NCI-H2029 (cell line): ENCODE results near the gene ERCC3.

Source experiments
- DNase-seq: peaks from one replicate; lab custom pipeline; 2025; lab: John Stamatoyannopoulos, UW

Gene ERCC3

DNA sequence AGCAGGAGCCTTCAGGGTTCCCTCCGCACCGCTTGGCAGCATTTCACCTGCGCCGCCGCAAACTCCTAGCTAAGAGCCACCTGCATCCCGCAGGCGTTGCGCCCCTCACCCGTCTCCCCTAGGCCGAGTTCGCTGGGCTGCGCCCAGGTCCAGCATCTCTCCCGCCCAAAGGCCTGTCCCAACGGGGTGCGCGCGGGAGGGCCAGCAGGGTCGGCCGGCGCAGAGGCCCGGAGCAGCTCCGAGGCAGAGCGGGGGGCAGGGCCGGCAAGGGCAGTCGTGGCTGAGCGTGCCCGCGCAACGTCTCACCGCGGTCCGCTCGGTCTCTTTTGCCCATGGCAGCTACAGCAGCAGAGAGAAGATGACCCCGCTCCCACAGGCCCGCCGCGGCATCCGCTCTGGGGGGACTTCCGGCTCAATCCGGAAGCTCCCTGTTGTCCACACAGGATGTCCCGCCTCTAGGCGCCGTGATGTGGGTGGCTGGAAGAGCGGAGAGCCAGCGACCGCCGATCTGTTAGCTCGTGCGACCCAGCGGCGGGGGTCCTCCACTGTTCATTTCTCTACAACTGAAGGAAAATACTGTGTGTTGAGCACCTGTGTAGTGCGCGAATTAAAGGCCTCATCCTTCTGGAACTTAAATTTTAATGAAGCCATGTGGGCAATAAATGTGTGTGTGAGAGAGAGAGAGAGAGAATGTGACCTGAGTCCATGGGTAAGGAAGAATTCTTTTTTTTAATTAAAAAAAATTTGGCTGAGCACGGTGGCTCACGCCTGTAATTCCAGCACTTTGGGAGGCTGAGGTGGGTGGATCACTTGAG, at the start of gene ERCC3:
Gene ERCC3 (minus strand): TSS at position 397 of the 815 bp plus-strand sequence. CDS start 63 bp downstream, at position 334.
- peak; percentile 79 for DNase-seq

DNA sequence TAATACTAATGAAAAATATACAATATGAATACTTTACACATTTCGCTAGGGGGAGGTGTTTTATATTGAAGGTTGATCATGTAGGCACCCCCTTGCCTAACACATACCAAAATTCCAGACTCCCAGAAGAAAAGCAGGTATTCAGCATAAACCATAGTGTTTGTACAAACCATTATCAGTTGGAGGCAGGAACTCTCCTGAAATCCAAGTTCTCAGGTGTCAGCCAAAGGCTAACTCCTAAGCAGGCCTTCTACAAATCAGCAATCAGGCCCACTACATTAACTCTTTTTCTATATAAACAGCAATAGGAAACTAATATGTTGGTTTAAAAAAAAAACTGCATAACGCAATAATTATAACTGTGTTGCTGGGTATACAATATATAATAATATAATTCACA, 49.3 kb upstream of the ERCC3 start:
- DNase-seq = no peak

DNA sequence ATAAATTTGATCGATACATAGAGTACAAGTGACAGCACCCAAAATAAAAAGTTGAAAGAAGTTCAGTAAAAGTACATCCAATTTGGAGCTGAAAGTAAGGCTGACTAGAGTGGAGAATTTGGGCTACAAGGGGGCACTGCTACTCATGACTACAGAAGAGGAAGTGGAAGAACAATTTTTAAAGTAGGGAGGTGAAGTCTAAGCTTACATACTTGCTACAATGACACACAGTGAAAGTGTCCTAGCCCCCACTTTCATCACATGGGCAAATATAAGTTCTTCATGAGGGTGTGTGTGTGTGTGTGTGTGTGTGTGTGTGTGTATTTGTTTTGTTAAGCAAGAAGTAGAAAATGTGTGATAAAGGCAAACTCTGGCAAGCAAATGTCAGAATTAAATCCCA, 48.2 kb upstream of the ERCC3 start:
- no peak for DNase-seq

DNA sequence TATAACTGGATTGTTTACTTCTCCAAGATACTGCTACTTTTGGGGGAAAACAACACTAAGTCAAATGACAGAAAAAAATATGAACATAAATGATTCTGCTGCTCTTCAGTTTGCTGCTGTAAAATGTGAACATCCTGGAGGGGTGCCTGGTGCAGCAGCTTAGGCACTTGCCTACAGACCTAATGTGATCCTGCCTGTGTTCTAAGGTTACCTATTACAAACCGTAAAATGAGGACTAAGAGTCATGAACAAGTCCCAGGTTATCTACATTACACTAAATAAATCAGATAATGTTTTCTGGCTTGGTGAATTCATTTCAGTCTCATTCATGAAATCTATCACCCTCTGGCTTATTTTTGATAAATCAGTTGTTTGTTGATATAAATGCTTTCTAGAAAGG, 38.4 kb upstream of the ERCC3 start:
- no peak for DNase-seq

DNA sequence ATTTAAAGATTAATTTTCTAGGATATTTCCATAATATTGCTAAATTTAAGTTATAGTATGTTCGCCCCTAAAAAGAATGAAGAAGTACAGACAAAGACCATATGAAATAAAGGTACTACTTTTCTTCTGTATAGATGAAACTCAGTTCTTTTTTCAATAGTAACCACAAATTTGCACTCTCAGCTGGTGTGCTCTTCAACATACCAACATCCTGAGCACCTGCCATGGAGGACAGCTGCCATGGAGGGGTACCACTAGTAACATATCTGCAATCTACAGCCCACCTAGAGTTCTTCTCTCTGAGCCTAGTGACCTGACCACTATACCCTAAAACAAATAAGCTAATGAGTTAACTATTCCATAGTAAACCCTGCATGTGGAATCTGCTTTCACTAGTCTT, 36.8 kb upstream of the ERCC3 start:
- no peak for DNase-seq

DNA sequence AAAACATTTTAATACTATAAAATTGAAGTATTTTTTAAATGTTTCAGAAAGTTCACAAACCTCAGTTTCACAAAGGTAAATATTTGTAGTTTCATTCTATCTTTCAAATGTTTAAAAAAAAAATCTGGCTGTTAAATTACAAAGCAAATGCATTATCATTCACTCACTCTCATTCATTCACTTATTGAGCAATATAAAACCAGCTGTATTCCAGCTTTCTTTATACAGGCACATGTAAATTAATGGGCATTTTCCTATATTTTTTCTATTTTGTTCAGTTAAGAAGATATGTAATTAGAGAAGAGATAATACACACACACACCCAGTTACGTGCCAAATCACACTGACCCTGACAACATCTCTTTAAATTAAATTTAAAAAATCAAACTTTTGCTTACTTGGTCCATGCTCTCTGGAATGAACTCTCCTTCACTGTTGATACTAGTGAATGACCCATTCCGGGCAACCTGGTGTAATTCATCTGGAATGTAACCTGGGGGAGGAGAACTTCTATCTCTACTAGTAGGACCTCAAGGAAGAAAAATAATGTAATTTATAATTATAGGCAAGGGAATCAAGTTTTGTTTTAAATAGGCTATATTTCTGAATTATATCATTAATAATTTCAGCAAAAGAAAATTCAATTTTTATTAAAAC, 32.5 kb upstream of the ERCC3 start:
- no peak for DNase-seq

DNA sequence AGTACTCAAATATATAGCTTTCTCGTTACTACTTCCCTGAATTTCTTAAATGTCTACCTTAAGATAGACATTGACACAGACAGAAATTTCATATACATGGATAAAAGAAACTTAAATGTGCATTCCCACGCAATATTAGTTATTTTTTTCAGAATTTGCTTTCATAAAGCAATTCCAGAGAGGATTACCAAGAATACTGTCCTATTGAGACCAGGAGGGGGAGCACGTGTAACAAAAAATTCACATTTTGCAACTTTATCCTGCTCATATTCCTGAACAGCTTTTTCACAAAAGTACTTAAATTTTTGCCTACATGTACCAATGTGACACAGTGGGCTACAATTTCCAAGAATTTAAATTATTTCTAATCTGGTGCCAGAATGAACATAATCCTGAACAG, 30.7 kb upstream of the ERCC3 start:
- DNase-seq = no peak

DNA sequence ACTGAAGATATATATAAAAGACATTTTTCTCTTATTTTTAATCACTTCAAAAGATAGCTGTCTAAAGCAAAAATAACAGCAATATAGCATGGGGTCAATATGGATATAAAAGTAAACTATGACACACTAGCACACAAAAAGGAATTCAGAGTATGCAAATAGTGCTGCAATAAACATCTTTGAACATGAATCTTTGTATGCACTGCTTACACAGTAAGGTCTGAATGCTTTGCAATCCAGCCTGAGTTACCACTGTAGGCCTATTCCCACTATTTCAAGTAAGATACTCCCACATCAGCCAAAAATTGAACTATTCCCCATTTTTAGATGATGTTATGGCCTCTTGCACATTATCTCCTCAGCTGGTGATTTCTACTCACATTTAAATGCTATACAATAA, 27.4 kb upstream of the ERCC3 start:
- no peak for DNase-seq

DNA sequence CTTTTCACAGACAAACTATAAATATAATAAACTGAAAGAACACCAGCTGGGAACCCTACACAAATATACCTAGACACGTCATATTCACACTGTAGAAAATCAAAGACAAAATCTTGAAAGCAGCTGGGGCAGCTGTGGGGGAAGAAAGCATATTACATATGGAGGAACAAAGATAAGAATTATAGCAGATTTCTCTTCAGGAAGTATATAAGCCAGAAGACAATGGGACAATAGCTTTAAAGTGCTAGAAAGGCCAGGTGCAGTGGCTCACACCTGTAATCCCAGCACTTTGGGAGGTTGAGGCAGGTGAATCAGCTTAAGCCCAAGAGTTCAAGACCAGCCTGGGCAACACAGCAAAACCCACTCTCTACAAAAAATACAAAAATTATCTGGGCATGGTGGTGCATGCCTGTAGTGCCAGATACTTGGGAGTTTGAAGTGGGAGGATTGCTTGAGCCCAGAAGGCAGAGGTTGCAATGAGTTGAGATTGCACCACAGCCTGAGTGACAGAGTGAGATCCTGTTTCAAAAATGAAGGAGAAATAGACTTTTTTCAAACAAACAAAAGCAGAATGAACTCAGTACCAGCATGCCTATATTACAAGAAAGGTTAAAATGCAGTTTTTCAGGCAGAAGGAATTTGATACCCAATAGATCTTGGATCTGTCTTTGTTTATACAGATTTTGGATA, 26.8 kb upstream of the ERCC3 start:
- no peak for DNase-seq

DNA sequence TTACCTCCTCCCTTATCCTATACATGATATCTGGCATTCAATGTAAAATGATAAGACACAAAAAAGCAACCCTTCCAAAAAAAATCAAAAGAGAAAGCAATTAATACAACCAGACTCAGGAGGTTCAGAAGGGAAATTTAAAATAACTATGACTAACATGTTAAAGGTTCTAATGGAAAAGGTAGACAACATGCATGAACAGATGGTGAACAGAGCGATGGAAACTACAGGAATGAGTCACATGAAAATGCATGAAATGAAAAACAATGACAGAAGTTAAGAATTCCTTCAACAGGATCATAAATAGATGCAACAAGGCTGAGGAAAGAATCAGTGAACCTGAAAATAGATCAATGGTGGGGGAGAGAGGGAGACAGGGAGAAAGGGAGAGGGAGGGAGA, 26.1 kb upstream of the ERCC3 start:
- DNase-seq = no peak

DNA sequence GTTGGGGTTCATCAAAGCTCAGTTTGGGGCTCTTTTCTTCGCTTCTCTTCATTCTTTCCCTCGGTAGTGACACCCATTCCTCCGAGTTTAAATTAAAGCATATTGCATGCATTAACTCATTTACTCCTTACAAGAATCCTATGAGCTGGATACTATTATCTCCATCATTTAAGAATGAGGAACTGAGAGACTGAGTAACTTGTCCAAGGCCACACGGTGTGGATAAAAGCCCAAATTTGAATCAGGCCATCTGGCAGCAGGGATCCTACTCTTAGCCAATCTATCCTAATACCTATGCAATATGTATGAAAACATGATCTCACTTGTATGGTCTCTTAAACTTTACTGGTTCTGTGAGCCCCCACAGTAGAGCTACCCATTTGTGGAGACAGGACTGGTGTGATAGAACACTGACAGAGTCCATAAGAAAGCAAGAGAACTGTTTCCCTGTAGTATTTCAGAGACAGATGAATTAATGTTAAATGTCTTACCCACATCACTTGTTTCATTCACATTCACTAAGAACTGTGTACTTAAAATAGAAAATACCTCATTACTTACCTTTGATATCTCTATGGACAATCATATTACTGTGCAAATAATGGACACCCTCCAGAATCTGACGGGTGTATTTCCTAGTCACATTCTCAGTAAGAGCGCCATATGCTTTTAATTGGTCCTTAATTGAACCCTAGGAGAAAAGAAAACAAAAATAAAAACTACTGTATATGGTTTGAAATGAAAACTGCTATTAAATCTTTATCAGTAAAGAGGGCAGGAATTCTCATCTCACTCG, 20.4 kb upstream of the ERCC3 start:
- peak; percentile 64 for DNase-seq

DNA sequence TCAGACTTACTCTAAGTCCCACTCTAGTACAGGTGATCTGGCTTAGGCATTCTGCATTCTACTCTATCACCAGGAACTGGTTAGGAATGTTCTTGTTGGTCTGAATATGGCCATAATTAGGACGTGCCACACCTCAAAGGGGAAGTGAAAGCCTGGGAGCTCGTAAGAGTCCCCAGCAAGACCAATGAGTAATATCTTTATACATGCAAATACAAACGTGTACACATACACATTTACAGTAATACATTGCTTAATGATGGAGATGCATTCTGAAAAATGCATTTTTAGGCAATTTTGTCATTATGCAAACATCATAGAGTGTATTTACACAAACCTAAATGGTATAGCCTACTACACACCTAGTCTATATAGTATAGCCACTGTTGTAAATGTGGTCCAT, 19.5 kb upstream of the ERCC3 start:
- no peak for DNase-seq

DNA sequence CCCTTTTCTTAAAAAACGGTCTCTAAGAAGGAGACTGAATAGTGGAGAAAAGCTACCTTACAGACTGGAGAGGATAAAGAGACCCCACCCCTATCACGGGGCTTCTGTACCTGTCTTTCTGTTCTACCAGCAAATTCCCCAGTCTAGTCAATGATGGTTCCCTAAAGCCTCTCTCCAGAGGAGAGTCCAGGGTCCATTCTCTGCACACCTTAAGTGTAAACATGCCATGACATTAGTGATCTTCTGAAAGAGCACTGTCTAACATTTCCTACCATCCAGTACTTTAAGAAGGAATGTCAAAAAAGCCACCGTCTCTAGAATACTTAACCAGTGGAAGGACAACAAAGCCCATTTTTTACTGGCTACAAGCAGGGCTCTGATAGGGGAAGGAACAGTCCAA, 17.0 kb upstream of the ERCC3 start:
- no peak for DNase-seq

DNA sequence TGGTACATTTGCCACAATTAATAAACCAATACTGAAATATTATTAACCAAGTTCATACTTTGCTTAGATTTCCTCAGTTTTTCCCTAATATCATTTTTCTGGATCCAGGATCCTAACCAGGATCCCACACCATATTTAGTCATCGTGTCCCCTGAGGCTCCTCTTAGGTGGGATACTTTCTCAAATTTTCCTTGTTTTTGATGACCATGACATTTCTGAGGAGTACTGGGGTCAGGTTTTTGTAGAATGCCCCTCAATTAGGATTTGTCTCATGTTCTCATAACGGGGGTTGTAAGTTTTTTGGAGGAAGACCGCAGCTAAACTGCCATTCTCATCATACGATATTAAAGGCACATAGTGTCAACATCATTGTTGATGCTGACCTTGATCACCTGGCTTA, 15.5 kb upstream of the ERCC3 start:
- no peak for DNase-seq

DNA sequence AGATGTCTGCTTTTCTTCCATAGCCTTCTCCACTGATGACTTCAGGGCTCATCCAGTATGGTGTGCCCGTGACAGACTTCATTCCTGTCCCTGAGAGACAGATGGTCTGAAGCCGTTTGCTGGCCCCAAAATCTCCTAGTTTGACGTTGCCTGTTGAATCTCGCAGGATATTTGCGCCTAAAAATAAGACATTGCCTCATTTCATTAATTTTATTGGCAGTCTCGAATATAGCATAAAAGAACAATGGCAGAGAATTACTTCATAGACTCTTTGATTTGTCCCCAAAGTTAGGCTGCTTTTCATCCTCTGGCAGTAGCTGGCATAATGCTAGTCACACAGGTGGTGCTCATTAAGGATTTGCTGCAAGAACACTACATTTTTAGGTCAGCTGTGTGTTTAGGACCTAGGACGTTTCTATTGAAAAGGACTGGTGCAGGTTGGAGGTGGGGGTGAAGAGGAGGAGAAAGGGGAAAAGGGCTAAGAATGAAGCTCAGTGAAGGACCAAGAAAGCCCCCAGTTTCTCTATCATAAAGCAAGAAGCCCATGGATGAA, 14.7 kb upstream of the ERCC3 start:
- no peak for DNase-seq

DNA sequence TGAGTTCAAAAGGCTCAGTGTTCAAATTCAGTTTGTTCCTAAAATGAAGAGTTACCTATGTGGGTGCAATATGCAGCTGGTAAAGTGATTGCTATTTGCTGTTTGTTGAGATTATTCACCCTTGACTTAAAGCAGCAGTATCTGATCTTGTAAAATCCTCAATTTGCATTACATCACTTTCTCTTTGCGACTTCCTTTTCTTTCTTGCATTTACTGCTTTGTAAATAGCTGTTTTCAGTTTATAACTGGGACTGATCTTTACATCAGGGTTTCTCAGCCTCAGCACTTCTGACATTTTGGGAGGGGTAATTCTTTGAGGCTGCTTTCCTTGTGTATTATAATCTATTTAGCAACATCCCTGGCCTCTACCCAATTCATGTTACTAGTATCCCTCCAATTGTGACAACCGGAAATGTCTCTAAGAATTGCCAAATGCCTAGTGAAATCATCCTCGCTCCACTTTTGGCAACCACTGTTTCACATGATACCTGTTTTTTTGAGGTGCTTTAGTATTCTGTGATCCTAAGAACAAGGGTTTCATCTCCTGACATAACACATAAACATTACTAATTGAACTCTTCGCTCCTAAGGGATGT, 12.1 kb upstream of the ERCC3 start:
- no peak for DNase-seq

DNA sequence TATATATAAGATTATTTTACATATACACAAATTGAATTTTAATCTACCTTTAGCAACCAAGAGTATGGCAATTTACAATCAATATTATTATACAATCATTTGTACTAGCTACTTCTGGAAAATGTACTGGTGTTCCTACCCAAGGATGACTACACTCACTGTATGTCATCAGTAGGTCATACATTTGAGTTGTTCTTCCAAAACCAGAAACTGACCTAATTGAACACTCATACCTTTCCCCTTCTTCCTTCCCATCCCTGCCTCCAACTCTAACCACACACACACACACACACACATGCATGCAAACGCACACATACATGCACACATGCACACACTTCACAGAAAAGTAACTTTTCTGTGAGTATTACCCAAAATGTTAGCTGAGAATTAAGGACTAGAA, 8.2 kb upstream of the ERCC3 start:
- no peak for DNase-seq

DNA sequence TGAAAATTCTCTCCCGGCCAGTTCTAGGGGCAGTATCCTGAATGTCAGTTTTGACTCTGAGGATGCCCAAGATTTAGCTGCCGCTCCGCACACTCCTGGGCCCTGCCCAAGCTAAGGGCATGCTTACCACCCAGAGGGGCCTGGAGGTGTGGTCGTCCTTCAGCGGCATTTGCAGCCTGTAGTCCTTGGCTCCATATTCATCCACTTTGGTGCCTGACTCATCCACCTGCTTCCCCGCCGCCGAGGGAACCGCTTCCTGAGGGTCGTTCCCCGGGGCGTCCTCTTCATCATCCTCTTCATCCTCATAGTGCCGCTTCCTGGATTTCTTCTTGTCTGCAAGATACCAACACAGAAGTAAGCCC, 577 bp downstream of the ERCC3 start:
- no peak for DNase-seq

DNA sequence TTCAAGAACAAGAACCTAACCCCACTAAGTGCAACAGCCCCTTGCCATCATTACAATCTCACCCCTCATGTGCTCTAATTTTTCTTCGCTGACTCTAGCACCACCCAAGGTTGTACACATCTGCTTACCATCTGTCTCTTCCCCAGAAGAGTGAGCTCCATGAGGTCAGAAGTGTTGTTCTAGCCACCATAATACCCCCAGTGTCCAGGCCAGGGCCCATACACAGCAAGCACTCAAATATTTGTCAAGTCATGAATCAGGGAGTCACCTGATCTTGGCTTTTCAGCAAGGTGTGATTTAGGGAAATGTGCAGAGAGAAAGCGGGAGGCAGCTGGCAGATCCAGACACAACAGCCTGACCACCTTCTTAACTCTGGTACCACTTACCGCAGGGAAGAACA, 5.7 kb downstream of the ERCC3 start:
- DNase-seq = no peak

DNA sequence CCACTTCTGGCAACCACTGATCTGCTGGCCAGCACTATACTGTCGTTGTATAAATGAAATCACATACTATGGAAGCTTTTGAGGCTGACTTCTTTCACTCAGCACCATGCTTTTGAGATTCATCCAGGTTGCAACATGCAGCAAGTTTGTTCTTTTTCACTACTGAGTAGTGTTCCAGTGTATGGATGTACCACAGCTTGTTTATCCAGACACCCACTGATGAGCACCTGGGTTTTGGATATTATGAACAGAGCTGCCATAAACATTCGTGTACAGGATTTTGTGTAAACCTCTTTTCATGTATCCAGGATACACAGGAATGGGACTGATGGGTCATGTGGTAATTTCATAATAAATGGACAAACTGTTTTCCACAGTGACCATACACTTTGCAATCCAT, 10.7 kb downstream of the ERCC3 start:
- no peak for DNase-seq

DNA sequence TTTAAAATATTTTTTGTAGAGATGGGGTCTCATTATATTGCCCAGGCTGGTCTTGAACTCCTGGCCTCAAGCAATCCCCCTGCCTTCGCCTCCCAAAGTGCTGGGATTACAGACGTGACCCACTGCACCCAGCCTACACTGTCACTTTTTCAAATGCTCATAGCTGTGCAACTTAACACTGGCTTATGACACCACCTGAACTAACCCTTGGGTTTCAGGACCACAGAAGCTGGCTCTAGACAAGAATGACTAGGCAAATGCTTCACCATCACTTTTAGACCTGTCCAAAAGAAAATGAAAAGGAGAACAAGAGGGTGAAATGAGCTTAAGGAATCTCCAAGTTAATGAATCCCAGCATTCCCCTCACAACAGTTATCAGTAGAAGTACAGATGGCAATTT, 13.3 kb downstream of the ERCC3 start:
- DNase-seq = no peak

DNA sequence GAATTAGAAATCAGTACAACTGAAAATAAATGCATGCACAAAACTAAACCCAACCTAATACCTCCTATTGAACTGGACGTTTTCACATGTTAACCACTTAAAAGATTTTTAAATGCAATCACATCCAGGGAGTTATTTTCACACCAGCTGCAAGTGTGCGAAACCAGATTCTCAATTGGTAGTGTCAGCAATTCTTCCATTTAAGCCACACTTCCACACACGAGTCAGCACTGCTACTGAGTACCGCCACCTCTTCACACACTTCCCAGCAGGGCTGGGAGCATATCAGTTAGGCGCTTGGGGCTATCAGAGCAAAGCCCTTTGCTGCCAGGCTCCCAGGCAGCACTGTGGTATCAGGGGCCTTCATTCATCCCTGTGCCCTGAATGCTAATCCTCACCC, 14.2 kb downstream of the ERCC3 start:
- DNase-seq = no peak
